RPMI8226 (cell line): ENCODE measurements around the gene NEK2.
"Not testable (repeated sequence)": the region's sequence is repeated elsewhere in the genome, so short reads cannot be mapped to it uniquely, and the experiment has no call there.

Experiments used
- DNase-seq: peaks from one replicate; pipeline ENCODE4 v3.0.0-alpha.2; 2015

The NEK2 gene

GRCh38 chr1:211632117-211632807, 43.2 kb downstream of the NEK2 start:
- no peak for DNase-seq

- DNase-seq: no peak
Measured at GRCh38 chr1:211631168-211631567, 44.3 kb downstream of the NEK2 start.

GRCh38 chr1:211630236-211631081, 45.0 kb downstream of the NEK2 start:
- no peak for DNase-seq

GRCh38 chr1:211628417-211628816, 47.0 kb downstream of the NEK2 start:
- no peak for DNase-seq

GRCh38 chr1:211627259-211627658, 48.2 kb downstream of the NEK2 start:
- DNase-seq: no peak

- not testable (repeated sequence) for DNase-seq
Measured at GRCh38 chr1:211625866-211626265, 49.6 kb downstream of the NEK2 start.

GRCh38 chr1:211625040-211625439, 50.4 kb downstream of the NEK2 start:
- DNase-seq: peak; percentile 41

GRCh38 chr1:211623515-211623914, 51.9 kb downstream of the NEK2 start:
- no peak for DNase-seq

GRCh38 chr1:211621447-211622198, 53.8 kb downstream of the NEK2 start:
- no peak for DNase-seq

- no peak for DNase-seq
Measured at GRCh38 chr1:211620097-211620496, 55.3 kb downstream of the NEK2 start.

- no peak for DNase-seq
Measured at GRCh38 chr1:211619033-211619996, 56.1 kb downstream of the NEK2 start.

GRCh38 chr1:211616965-211617297, 58.5 kb downstream of the NEK2 start:
- no peak for DNase-seq

- DNase-seq: no peak
Measured at GRCh38 chr1:211616231-211616964, 59.0 kb downstream of the NEK2 start.

GRCh38 chr1:211614615-211615014, 60.8 kb downstream of the NEK2 start:
- no peak for DNase-seq

- no peak for DNase-seq
Measured at GRCh38 chr1:211613951-211614350, 61.5 kb downstream of the NEK2 start.

- DNase-seq: peak; percentile 89
Measured at GRCh38 chr1:211613108-211613947, 62.1 kb downstream of the NEK2 start.

GRCh38 chr1:211612786-211613107, 62.7 kb downstream of the NEK2 start:
- DNase-seq: no peak
